Testis (tissue), 3 donors: Measurements from ENCODE around the gene CELF5. TPM values are rescaled to one million over a fixed set of nuclear protein-coding genes. Genes with fewer than 3 reads are reported as not detected.

ENCODE experiments used
- DNase-seq: peaks from one replicate; pipeline ENCODE4 v3.0.0-alpha.2; 2019
- H3K27ac ChIP-seq, 2 donors: fragments of 200-600 bp; sonication (generic); one replicate each; pipeline ENCODE4 v1.5.1; 2019
- H3K27me3 ChIP-seq: fragments of 200-600 bp; sonication (generic); one replicate; pipeline ENCODE4 v1.5.1; 2019
- H3K36me3 ChIP-seq: fragments of 200-600 bp; sonication (generic); one replicate; pipeline ENCODE4 v1.5.1; 2017; ENCODE audit warnings: low read depth; ENCODE audit errors: missing control alignments
- H3K4me1 ChIP-seq: fragments of 200-600 bp; sonication (generic); one replicate; pipeline ENCODE4 v1.5.1; 2019
- H3K4me3 ChIP-seq, 2 donors: fragments of 200-600 bp; sonication (generic); one replicate each; pipeline ENCODE4 v1.5.1; 2017 to 2019
- H3K9me3 ChIP-seq: fragments of 200-600 bp; sonication (generic); one replicate; pipeline ENCODE4 v1.5.1; 2017
- CTCF ChIP-seq, 3 experiments: fragments of 450-650 bp in 2 of 3; fragments of 200-600 bp in 1 of 3; sonication (generic) in 1 of 3; IDR thresholded peaks; one replicate each; pipeline ENCODE4 v1.5.1; 2016 to 2019; ENCODE audit warnings: antibody characterized with exemption in 3 of 3, mild to moderate bottlenecking in 2 of 3, moderate library complexity in 1 of 3
- POLR2A ChIP-seq: fragments of 450-650 bp; IDR thresholded peaks from one replicate; pipeline ENCODE4 v1.6.1; 2017; ENCODE audit warnings: antibody characterized with exemption, mild to moderate bottlenecking, moderate library complexity
- WGBS, 2 donors: methylation state at CpG; one replicate each; pipeline ENCODE4 v1.1.5; 2018; 5-methylcytosine and 5-hydroxymethylcytosine counted together
- intact Hi-C: fragments of 100-400 bp; cut with DNase I; formaldehyde crosslinking; loops from one replicate; pipeline ENCODE4 v1.15.1; 2023; ENCODE audit warnings: low total_unique reads
- polyA plus RNA-seq: library from polyadenylated mRNA; stranded (reverse); fragments of 350-450 nt; fragmentation: Illumina TruSeq; extraction: RNeasy Lipid Tissue Mini Kit (QIAGEN cat#74804); gene quantifications from one replicate; pipeline ENCODE4 v1.2.3, GENCODE V29; 2014; ENCODE audit warnings: low read depth, low replicate concordance; ENCODE audit not compliant: insufficient read depth
- total RNA-seq, 2 donors: library from RNA; depleted of rRNA; stranded (reverse); fragments of >200 nt; gene quantifications; one replicate each; pipeline ENCODE4 v1.2.3, GENCODE V29; 2016

The CELF5 gene
- total and polyA plus RNA-seq, 3 donors from 2014 or later: 3.1 to 8.7 (median 6.6) TPM

GRCh38 chr19:3225169-3225485 lies 666 bp downstream of the CELF5 start:
- no peaks in the 10 kb centered on the region for H3K9me3 ChIP-seq
- no peaks in the 10 kb centered on the region for H3K36me3 ChIP-seq
- no peak overlapping the region for H3K4me3 ChIP-seq
- no peaks in the 10 kb centered on the region for H3K27me3 ChIP-seq
- no peaks in the 10 kb centered on the region for H3K4me1 ChIP-seq
- no peak for TF ChIP-seq POLR2A
- TF ChIP-seq CTCF (IDR thresholded peaks at IDR 0.05): no peak
- DNase-seq: no peak
- WGBS, 2 donors: 4% methylated on average over 5 to 7 of the region's 9 CpGs
- intact Hi-C loops: no loop called here
- H3K27ac ChIP-seq: no peak overlapping the region

- no peak overlapping the region for H3K27ac ChIP-seq
- H3K4me1 ChIP-seq: no peaks in the 10 kb centered on the region
- no peaks in the 10 kb centered on the region for H3K36me3 ChIP-seq
- no peaks in the 10 kb centered on the region for H3K9me3 ChIP-seq
- 19 to 31% methylated on average over 8 to 15 of the region's 16 CpGs for WGBS, 2 donors
- no peaks in the 10 kb centered on the region for H3K27me3 ChIP-seq
- TF ChIP-seq CTCF (IDR thresholded peaks at IDR 0.05) (no peak), POLR2A (no peak)
- intact Hi-C loops: no loop called here
- no peak for DNase-seq
- no peak overlapping the region for H3K4me3 ChIP-seq
Observed at GRCh38 chr19:3225677-3226093, 1.2 kb downstream of the CELF5 start.

- 78 to 80% methylated on average over 10 to 12 of the region's 12 CpGs for WGBS, 2 donors
- no peaks in the 10 kb centered on the region for H3K27me3 ChIP-seq
- no peaks in the 10 kb centered on the region for H3K4me1 ChIP-seq
- TF ChIP-seq CTCF (IDR thresholded peaks at IDR 0.05) (no peak), POLR2A (no peak)
- DNase-seq: no peak
- no peaks in the 10 kb centered on the region for H3K36me3 ChIP-seq
- no peak overlapping the region for H3K27ac ChIP-seq
- no peak overlapping the region for H3K4me3 ChIP-seq
- intact Hi-C loops: no loop called here
- H3K9me3 ChIP-seq: no peaks in the 10 kb centered on the region
Observed at GRCh38 chr19:3227054-3227626, 2.7 kb downstream of the CELF5 start.

- no peak overlapping the region for H3K27ac ChIP-seq
- H3K9me3 ChIP-seq: no peaks in the 10 kb centered on the region
- H3K36me3 ChIP-seq: no peaks in the 10 kb centered on the region
- DNase-seq: no peak
- TF ChIP-seq CTCF (IDR thresholded peaks at IDR 0.05) (no peak), POLR2A (no peak)
- 53 to 63% methylated on average over 9 of the region's 9 CpGs for WGBS, 2 donors
- H3K4me3 ChIP-seq: no peak overlapping the region
- intact Hi-C loops: no loop called here
- H3K4me1 ChIP-seq: no peaks in the 10 kb centered on the region
- no peaks in the 10 kb centered on the region for H3K27me3 ChIP-seq
Observed at GRCh38 chr19:3229346-3229743, 4.9 kb downstream of the CELF5 start.

GRCh38 chr19:3229888-3230496 lies 5.5 kb downstream of the CELF5 start:
- 77 to 87% methylated on average over 3 to 4 of the region's 4 CpGs for WGBS, 2 donors
- H3K4me3 ChIP-seq: no peak overlapping the region
- H3K9me3 ChIP-seq: no peaks in the 10 kb centered on the region
- intact Hi-C loops: no loop called here
- H3K27ac ChIP-seq: no peak overlapping the region
- no peaks in the 10 kb centered on the region for H3K36me3 ChIP-seq
- TF ChIP-seq POLR2A: no peak
- TF ChIP-seq CTCF (IDR thresholded peaks at IDR 0.05): no peak
- no peak for DNase-seq
- no peaks in the 10 kb centered on the region for H3K4me1 ChIP-seq
- no peaks in the 10 kb centered on the region for H3K27me3 ChIP-seq
